Sigmoid colon (tissue), 4 donors: Measurements from ENCODE around the gene NES.

Experiments
- EP300 ChIP-seq, 4 donors: sonication (generic); formaldehyde crosslinking; IDR thresholded peaks; one replicate each; pipeline ENCODE4 v1.6.1; 2017; ENCODE audit warnings: antibody characterized with exemption in 4 of 4
- POLR2AphosphoS5 ChIP-seq, 4 donors: sonication (generic); formaldehyde crosslinking; IDR thresholded peaks; one replicate each; pipeline ENCODE4 v1.6.1; 2017; ENCODE audit warnings: antibody characterized with exemption in 4 of 4
- TF ChIP-seq, protein P1 (sequence below), 4 experiments: fragments of 450-650 bp in 3 of 4; fragments of 200-600 bp in 1 of 4; IDR thresholded peaks; one replicate each; pipeline ENCODE4 v1.5.1; 2016 to 2019; ENCODE audit warnings: antibody characterized with exemption in 4 of 4, mild to moderate bottlenecking in 3 of 4, moderate library complexity in 2 of 4

DNA sequence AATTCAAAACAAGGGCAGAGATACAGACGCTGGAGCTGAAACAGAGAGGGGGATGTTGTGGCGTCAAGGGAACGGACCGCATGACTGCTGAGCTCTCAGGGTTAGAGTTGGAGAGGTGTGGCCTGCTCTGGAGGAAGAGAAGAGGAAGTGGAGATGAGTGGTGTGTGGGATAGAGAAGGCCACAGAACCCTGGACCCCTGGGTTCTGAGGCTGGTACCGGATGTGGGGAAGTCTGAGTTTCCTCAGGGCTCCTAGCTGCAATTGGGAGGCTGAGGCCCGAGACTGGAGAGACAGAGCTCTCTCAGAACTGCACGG is 33.5 kb downstream of the NES start:
- TF ChIP-seq, protein P1, sequence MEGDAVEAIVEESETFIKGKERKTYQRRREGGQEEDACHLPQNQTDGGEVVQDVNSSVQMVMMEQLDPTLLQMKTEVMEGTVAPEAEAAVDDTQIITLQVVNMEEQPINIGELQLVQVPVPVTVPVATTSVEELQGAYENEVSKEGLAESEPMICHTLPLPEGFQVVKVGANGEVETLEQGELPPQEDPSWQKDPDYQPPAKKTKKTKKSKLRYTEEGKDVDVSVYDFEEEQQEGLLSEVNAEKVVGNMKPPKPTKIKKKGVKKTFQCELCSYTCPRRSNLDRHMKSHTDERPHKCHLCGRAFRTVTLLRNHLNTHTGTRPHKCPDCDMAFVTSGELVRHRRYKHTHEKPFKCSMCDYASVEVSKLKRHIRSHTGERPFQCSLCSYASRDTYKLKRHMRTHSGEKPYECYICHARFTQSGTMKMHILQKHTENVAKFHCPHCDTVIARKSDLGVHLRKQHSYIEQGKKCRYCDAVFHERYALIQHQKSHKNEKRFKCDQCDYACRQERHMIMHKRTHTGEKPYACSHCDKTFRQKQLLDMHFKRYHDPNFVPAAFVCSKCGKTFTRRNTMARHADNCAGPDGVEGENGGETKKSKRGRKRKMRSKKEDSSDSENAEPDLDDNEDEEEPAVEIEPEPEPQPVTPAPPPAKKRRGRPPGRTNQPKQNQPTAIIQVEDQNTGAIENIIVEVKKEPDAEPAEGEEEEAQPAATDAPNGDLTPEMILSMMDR (IDR thresholded peaks at IDR 0.05), result no peak
- TF ChIP-seq EP300 (IDR thresholded peaks at IDR 0.05), result no peak
- no peak for TF ChIP-seq POLR2AphosphoS5 (IDR thresholded peaks at IDR 0.05)
